ENCODE results near the gene RUNDC1. TPM values are rescaled to one million over a fixed set of nuclear protein-coding genes. Genes with fewer than 3 reads are reported as not detected.

RUNDC1 gene
- total RNA-seq, 1 experiment from 2014 or later = 11.2 TPM

DNA sequence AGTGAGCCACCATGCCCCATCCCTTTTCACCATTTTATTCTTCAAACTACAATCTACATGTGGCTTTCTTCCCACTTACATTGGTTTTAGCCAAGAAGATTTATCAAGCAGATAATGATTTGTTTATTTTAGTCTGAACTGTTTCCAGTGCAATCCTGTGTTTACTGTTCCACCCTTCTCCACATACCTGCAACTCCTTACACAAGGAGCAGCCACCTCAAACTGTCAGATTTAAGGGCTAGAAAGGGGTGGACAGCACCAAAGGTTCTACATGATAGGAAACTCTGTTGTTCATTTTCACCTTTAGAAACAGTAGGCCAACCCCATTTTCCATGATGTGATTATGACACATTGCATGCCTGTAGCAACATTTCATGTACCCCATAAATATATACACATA is 1.9 kb downstream of the RUNDC1 start:
- no peaks in the 10 kb centered on the region for H3K9me3 ChIP-seq (ENCODE audit: control insufficient read depth, insufficient read depth, low read depth, low read length)
- DNase-seq (ENCODE audit: low read depth, low spot score) = no peak
- no TSS peak for BruUV-seq (replicated peaks)
- intact Hi-C loops (cut with micrococcal nuclease; ENCODE audit: unreplicated experiment) = no loop called here
- no peaks in the 10 kb centered on the region for H3K27me3 ChIP-seq (ENCODE audit: control insufficient read depth, insufficient read depth, low read length)
- CTCF ChIA-PET = no interaction called here
- POLR2A ChIA-PET = interaction anchor here (0.7 kb wide), 1 partner anchor 93 kb away, joined by 7 read pairs; no protein-coding TSS in a partner anchor
- H3K27ac ChIP-seq (ENCODE audit: low read length) = no peak overlapping the region
- in situ Hi-C loops (cut with HindIII; ENCODE audit: low pct_unique_long_range_greater_than_20kb, low sequenced_read_pairs) = no loop called here
- peaks cover 14% of the 10 kb centered on the region; the same call in 1 of the 2 replicates for H3K4me1 ChIP-seq (ENCODE audit: control insufficient read depth, insufficient read depth, low read length)
- H3K4me3 ChIP-seq (ENCODE audit: low read depth in 2 of 2, low read length in 2 of 2) = peak overlapping the region in 1 of 2 experiments; percentile 68; a peak in 2 of 4 replicates
- no peaks in the 10 kb centered on the region; the same call in none of the 2 replicates for H3K36me3 ChIP-seq (ENCODE audit: control insufficient read depth, insufficient read depth, low read length)
- ATAC-seq = no peak
- TF ChIP-seq SIN3A (IDR thresholded peaks at IDR 0.05; ENCODE audit: borderline replicate concordance, insufficient read depth, low read depth, low read length) (no peak), TCF7L2 (IDR thresholded peaks at IDR 0.05; ENCODE audit: low read depth, low read length) (no peak), POLR2AphosphoS5 (IDR thresholded peaks at IDR 0.05; ENCODE audit: low read depth, low read length) (no peak)
- TF ChIP-seq, protein P1, sequence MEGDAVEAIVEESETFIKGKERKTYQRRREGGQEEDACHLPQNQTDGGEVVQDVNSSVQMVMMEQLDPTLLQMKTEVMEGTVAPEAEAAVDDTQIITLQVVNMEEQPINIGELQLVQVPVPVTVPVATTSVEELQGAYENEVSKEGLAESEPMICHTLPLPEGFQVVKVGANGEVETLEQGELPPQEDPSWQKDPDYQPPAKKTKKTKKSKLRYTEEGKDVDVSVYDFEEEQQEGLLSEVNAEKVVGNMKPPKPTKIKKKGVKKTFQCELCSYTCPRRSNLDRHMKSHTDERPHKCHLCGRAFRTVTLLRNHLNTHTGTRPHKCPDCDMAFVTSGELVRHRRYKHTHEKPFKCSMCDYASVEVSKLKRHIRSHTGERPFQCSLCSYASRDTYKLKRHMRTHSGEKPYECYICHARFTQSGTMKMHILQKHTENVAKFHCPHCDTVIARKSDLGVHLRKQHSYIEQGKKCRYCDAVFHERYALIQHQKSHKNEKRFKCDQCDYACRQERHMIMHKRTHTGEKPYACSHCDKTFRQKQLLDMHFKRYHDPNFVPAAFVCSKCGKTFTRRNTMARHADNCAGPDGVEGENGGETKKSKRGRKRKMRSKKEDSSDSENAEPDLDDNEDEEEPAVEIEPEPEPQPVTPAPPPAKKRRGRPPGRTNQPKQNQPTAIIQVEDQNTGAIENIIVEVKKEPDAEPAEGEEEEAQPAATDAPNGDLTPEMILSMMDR (IDR thresholded peaks at IDR 0.05) = no peak
- TF ChIP-seq, protein P2, sequence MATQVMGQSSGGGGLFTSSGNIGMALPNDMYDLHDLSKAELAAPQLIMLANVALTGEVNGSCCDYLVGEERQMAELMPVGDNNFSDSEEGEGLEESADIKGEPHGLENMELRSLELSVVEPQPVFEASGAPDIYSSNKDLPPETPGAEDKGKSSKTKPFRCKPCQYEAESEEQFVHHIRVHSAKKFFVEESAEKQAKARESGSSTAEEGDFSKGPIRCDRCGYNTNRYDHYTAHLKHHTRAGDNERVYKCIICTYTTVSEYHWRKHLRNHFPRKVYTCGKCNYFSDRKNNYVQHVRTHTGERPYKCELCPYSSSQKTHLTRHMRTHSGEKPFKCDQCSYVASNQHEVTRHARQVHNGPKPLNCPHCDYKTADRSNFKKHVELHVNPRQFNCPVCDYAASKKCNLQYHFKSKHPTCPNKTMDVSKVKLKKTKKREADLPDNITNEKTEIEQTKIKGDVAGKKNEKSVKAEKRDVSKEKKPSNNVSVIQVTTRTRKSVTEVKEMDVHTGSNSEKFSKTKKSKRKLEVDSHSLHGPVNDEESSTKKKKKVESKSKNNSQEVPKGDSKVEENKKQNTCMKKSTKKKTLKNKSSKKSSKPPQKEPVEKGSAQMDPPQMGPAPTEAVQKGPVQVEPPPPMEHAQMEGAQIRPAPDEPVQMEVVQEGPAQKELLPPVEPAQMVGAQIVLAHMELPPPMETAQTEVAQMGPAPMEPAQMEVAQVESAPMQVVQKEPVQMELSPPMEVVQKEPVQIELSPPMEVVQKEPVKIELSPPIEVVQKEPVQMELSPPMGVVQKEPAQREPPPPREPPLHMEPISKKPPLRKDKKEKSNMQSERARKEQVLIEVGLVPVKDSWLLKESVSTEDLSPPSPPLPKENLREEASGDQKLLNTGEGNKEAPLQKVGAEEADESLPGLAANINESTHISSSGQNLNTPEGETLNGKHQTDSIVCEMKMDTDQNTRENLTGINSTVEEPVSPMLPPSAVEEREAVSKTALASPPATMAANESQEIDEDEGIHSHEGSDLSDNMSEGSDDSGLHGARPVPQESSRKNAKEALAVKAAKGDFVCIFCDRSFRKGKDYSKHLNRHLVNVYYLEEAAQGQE (IDR thresholded peaks at IDR 0.05; ENCODE audit: insufficient read depth in 1 of 2, low read depth in 2 of 2, low read length in 1 of 2) = no peak

GRCh38 chr17:42985225-42985624 is 4.9 kb downstream of the RUNDC1 start:
- Histone ChIP-seq H3K4me3 (ENCODE audit: low read depth in 2 of 2, low read length in 2 of 2) (no peak overlapping the region), H3K27ac (ENCODE audit: low read length) (no peak overlapping the region), H3K9me3 (ENCODE audit: control insufficient read depth, insufficient read depth, low read depth, low read length) (no peaks in the 10 kb centered on the region), H3K4me1 (ENCODE audit: control insufficient read depth, insufficient read depth, low read length) (peaks cover 20% of the 10 kb centered on the region), H3K36me3 (ENCODE audit: control insufficient read depth, insufficient read depth, low read length) (peaks cover 5% of the 10 kb centered on the region), H3K27me3 (ENCODE audit: control insufficient read depth, insufficient read depth, low read length) (no peaks in the 10 kb centered on the region)
- ChIA-PET CTCF (interaction anchor here (0.7 kb wide), 1 partner anchor 56 kb away, joined by 4 read pairs; no protein-coding TSS in a partner anchor), POLR2A (interaction anchor here (1.2 kb wide), 1 partner anchor 13 kb away, joined by 9 read pairs; the partner anchor contains the start of gene RPL27)
- no peak for TF ChIP-seq SIN3A (IDR thresholded peaks at IDR 0.05; ENCODE audit: borderline replicate concordance, insufficient read depth, low read depth, low read length)
- TF ChIP-seq, protein P1 (IDR thresholded peaks at IDR 0.05) = no peak
- TF ChIP-seq, protein P2 (IDR thresholded peaks at IDR 0.05; ENCODE audit: insufficient read depth in 1 of 2, low read depth in 2 of 2, low read length in 1 of 2) = no peak
- TF ChIP-seq POLR2AphosphoS5 (IDR thresholded peaks at IDR 0.05; ENCODE audit: low read depth, low read length) = no peak
- no peak for TF ChIP-seq TCF7L2 (IDR thresholded peaks at IDR 0.05; ENCODE audit: low read depth, low read length)
- DNase-seq (ENCODE audit: low read depth, low spot score) = no peak
- intact Hi-C loops (cut with micrococcal nuclease; ENCODE audit: unreplicated experiment) (no loop called here), in situ Hi-C loops (cut with HindIII; ENCODE audit: low pct_unique_long_range_greater_than_20kb, low sequenced_read_pairs) (no loop called here)
- no TSS peak for BruUV-seq (replicated peaks)
- no peak for ATAC-seq
